HG03066 (cell line): ENCODE measurements around the gene PMM2.
"Not testable (repeated sequence)": the region's sequence is repeated elsewhere in the genome, so short reads cannot be mapped to it uniquely, and the experiment has no call there.

Experiments
- ATAC-seq: cut with Tn5 transposase; IDR thresholded peaks from one replicate; pipeline ENCODE4 v1.9.1; 2021; ENCODE audit warnings: low read depth; ENCODE audit not compliant: unreplicated experiment

The PMM2 gene

GRCh38 chr16:8816967-8817655, 19.5 kb downstream of the PMM2 start:
- no peak for ATAC-seq

GRCh38 chr16:8818504-8819270, 21.0 kb downstream of the PMM2 start:
- peak; percentile 69 for ATAC-seq

GRCh38 chr16:8819411-8820034, 21.9 kb downstream of the PMM2 start:
- ATAC-seq, result no peak

- ATAC-seq, result no peak
These were observed 24.8 kb downstream of the PMM2 start for GRCh38 chr16:8822403-8822802.

GRCh38 chr16:8826278-8826879, 28.7 kb downstream of the PMM2 start:
- no peak for ATAC-seq

GRCh38 chr16:8828541-8829165, 31.0 kb downstream of the PMM2 start:
- ATAC-seq, result no peak

GRCh38 chr16:8831450-8831849, 33.8 kb downstream of the PMM2 start:
- no peak for ATAC-seq

- ATAC-seq, result no peak
These were observed 34.5 kb downstream of the PMM2 start for GRCh38 chr16:8831871-8832716.

GRCh38 chr16:8832717-8833105, 35.1 kb downstream of the PMM2 start:
- no peak for ATAC-seq

- not testable (repeated sequence) for ATAC-seq
These were observed 39.2 kb downstream of the PMM2 start for GRCh38 chr16:8836797-8837196.

GRCh38 chr16:8837594-8837993, 40.0 kb downstream of the PMM2 start:
- not testable (repeated sequence) for ATAC-seq

- ATAC-seq, result not testable (repeated sequence)
These were observed 44.4 kb downstream of the PMM2 start for GRCh38 chr16:8842016-8842415.

- not testable (repeated sequence) for ATAC-seq
These were observed 45.7 kb downstream of the PMM2 start for GRCh38 chr16:8843296-8843695.

- ATAC-seq, result no peak
These were observed 48.2 kb downstream of the PMM2 start for GRCh38 chr16:8845699-8846298.

- ATAC-seq, result no peak
These were observed 48.8 kb downstream of the PMM2 start for GRCh38 chr16:8846401-8846932.

GRCh38 chr16:8847145-8847544, 49.5 kb downstream of the PMM2 start:
- no peak for ATAC-seq

GRCh38 chr16:8847623-8848022, 50.0 kb downstream of the PMM2 start:
- ATAC-seq, result no peak

- ATAC-seq, result no peak
These were observed 50.7 kb downstream of the PMM2 start for GRCh38 chr16:8848231-8848938.
